ENCODE data around the gene PTPRE.

PTPRE gene

GRCh38 chr10:127920306-127921074 lies 13.6 kb downstream of the PTPRE start:
- TF ChIP-seq SPI1 (IDR thresholded peaks at IDR 0.05; ENCODE audit: low read depth, low read length) (no peak), PAX5 (IDR thresholded peaks at IDR 0.05; ENCODE audit: insufficient read depth, low read length, severe bottlenecking) (no peak)
- FAIRE-seq (no peak), DNase-seq (ENCODE audit: insufficient read length, low spot score) (no peak)

- FAIRE-seq: no peak
- no peak for TF ChIP-seq TAF1 (IDR thresholded peaks at IDR 0.05; ENCODE audit: low read depth, low read length)
- no peak for TF ChIP-seq POLR2AphosphoS5 (IDR thresholded peaks at IDR 0.05; ENCODE audit: low read depth, low read length)
- no peak for TF ChIP-seq PAX5 (IDR thresholded peaks at IDR 0.05; ENCODE audit: insufficient read depth, low read length, severe bottlenecking)
- TF ChIP-seq SPI1 (IDR thresholded peaks at IDR 0.05; ENCODE audit: low read depth, low read length): no peak
- TF ChIP-seq POLR2A (IDR thresholded peaks at IDR 0.05; ENCODE audit: low read depth, low read length): no peak
- TF ChIP-seq POU2F2 (IDR thresholded peaks at IDR 0.05; ENCODE audit: low read depth, low read length): no peak
- DNase-seq (ENCODE audit: insufficient read length, low spot score): no peak
These were observed 14.3 kb downstream of the PTPRE start for GRCh38 chr10:127921075-127921752.

GRCh38 chr10:127921753-127922145 lies 14.8 kb downstream of the PTPRE start:
- no peak for FAIRE-seq

DNA sequence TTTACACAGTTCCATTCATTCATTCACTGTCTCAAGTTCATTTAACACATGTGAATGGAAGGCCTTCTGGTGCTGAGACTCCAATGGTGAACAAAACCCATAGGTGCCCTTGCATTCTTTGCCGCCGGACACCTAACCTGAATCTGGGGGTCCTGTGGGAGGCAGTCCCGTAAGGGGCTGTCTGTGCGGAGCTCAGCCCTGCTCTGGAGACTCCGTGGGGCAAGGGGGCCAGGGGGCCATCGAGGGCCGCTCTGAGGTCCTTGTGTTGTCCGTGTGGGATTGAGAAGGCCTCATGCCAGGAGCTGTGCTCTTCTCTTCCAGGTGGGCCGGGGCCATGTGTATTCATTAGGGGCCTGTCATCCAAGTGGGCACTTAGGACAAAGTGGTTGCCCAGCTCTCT lies 15.3 kb downstream of the PTPRE start:
- no peak for DNase-seq (ENCODE audit: insufficient read length, low spot score)
- TF ChIP-seq POLR2A (IDR thresholded peaks at IDR 0.05; ENCODE audit: low read depth, low read length): no peak
- no peak for TF ChIP-seq SPI1 (IDR thresholded peaks at IDR 0.05; ENCODE audit: low read depth, low read length)
- no peak for TF ChIP-seq POU2F2 (IDR thresholded peaks at IDR 0.05; ENCODE audit: low read depth, low read length)
- TF ChIP-seq POLR2AphosphoS5 (IDR thresholded peaks at IDR 0.05; ENCODE audit: low read depth, low read length): no peak
- TF ChIP-seq TAF1 (IDR thresholded peaks at IDR 0.05; ENCODE audit: low read depth, low read length): no peak
- no peak for TF ChIP-seq PAX5 (IDR thresholded peaks at IDR 0.05; ENCODE audit: insufficient read depth, low read length, severe bottlenecking)
- FAIRE-seq: no peak

More at GRCh38 chr10:127921753-127922145, 14.8 kb downstream of the PTPRE start:
- TF ChIP-seq SPI1 (IDR thresholded peaks at IDR 0.05; ENCODE audit: low read depth, low read length) (no peak), POLR2A (IDR thresholded peaks at IDR 0.05; ENCODE audit: low read depth, low read length) (no peak), TAF1 (IDR thresholded peaks at IDR 0.05; ENCODE audit: low read depth, low read length) (no peak), POU2F2 (IDR thresholded peaks at IDR 0.05; ENCODE audit: low read depth, low read length) (no peak), POLR2AphosphoS5 (IDR thresholded peaks at IDR 0.05; ENCODE audit: low read depth, low read length) (no peak), PAX5 (IDR thresholded peaks at IDR 0.05; ENCODE audit: insufficient read depth, low read length, severe bottlenecking) (no peak)
- DNase-seq (ENCODE audit: insufficient read length, low spot score): no peak

DNA sequence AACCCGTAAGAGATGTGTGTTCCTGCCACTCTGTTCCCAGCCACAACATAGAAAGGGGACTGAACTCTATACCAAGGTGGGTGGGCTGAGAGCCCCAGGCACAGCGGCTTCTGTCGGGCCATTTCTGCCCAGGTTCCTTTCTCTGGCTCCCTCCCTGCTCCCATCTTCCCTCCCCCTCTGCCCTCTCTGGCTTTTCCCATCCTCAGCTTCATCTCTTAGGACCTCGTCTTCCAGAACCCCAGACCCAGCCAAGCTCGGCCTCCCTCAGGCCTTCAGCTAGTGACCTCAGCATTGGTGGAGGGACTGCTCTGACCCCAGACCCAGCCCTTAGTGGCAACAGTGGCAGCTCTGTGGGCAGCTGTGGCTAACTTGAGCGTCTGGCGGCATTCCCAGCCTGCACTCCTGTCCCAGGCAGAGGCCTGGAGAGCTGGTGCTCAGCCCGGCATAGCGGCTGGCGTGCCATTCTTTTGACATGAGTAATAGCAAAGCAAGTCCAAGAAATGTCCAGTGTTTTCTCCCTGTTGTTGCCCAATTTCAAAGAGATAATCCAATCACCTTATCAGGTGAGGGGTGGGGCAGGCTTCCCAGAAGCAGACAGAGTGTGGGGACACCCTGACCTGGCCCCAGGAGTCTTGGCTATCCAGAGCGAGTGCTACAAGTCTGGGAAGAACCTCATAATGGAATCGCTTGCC lies 15.9 kb downstream of the PTPRE start:
- no peak for TF ChIP-seq POLR2AphosphoS5 (IDR thresholded peaks at IDR 0.05; ENCODE audit: low read depth, low read length)
- no peak for TF ChIP-seq SPI1 (IDR thresholded peaks at IDR 0.05; ENCODE audit: low read depth, low read length)
- TF ChIP-seq PAX5 (IDR thresholded peaks at IDR 0.05; ENCODE audit: insufficient read depth, low read length, severe bottlenecking): no peak
- TF ChIP-seq POLR2A (IDR thresholded peaks at IDR 0.05; ENCODE audit: low read depth, low read length): no peak
- no peak for TF ChIP-seq TAF1 (IDR thresholded peaks at IDR 0.05; ENCODE audit: low read depth, low read length)
- no peak for TF ChIP-seq POU2F2 (IDR thresholded peaks at IDR 0.05; ENCODE audit: low read depth, low read length)
- no peak for DNase-seq (ENCODE audit: insufficient read length, low spot score)
- no peak for FAIRE-seq

DNA sequence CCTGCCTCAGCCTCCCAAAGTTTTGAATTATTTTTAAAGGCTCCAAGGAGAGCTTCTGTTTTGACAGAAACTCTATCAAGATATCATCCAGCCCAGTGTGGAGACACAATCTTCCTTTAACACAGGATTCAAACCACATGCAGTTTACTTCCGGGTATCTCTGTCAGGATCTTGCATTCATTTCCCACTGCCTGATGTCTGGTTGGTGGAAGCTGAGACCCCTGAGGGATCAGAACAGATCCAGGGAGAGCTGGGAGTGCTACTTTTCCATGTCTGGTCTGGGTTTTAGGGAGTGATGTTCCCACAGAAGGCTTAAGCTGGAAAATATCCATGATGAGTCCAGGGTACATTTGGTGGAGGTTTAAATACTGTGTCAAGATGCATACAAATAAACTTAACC lies 16.7 kb downstream of the PTPRE start:
- TF ChIP-seq POLR2AphosphoS5 (IDR thresholded peaks at IDR 0.05; ENCODE audit: low read depth, low read length) (no peak), TAF1 (IDR thresholded peaks at IDR 0.05; ENCODE audit: low read depth, low read length) (no peak), SPI1 (IDR thresholded peaks at IDR 0.05; ENCODE audit: low read depth, low read length) (no peak), POLR2A (IDR thresholded peaks at IDR 0.05; ENCODE audit: low read depth, low read length) (no peak), PAX5 (IDR thresholded peaks at IDR 0.05; ENCODE audit: insufficient read depth, low read length, severe bottlenecking) (no peak), POU2F2 (IDR thresholded peaks at IDR 0.05; ENCODE audit: low read depth, low read length) (no peak)
- no peak for DNase-seq (ENCODE audit: insufficient read length, low spot score)
- no peak for FAIRE-seq

DNA sequence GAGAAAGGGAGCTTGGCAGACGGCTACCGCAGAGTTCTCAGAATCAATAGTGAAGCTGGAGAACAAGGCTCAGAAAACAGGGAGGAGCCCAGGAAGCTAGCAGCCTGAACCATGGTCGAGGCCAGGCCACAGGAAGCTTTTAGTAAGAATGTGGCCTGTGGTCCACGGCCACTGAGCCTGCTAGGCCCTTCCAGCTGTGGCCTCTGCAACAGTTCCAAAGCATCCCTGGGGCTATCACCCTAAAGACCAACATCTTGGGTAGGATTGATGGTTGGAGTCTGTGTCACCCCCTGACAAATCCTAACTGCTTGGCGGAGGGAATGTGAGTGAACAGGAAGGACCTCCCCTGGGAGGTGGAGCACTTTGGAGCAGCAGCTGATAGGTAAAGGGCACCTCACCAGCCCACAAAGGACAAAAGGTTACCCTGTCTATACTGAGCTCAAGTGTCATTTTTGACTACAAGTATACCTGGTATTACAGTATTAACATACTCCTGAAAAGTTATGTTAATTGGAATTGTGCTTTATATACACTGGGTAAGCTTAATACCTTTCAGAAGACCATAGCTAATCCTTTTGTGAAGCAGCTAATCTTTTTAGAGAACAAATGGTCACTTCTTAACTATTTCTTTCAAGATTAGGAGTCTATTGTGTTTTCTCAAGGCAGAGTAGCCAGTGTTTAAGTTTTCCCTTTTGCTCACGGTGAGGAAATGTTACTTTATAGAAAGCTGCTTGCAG lies 18.7 kb downstream of the PTPRE start:
- TF ChIP-seq POLR2A (IDR thresholded peaks at IDR 0.05; ENCODE audit: low read depth, low read length): no peak
- no peak for TF ChIP-seq SPI1 (IDR thresholded peaks at IDR 0.05; ENCODE audit: low read depth, low read length)
- TF ChIP-seq PAX5 (IDR thresholded peaks at IDR 0.05; ENCODE audit: insufficient read depth, low read length, severe bottlenecking): no peak
- TF ChIP-seq POLR2AphosphoS5 (IDR thresholded peaks at IDR 0.05; ENCODE audit: low read depth, low read length): no peak
- no peak for TF ChIP-seq TAF1 (IDR thresholded peaks at IDR 0.05; ENCODE audit: low read depth, low read length)
- TF ChIP-seq POU2F2 (IDR thresholded peaks at IDR 0.05; ENCODE audit: low read depth, low read length): no peak
- FAIRE-seq: no peak
- no peak for DNase-seq (ENCODE audit: insufficient read length, low spot score)

GRCh38 chr10:127926455-127926854 lies 19.6 kb downstream of the PTPRE start:
- DNase-seq (ENCODE audit: insufficient read length, low spot score) (no peak), FAIRE-seq (no peak)
- TF ChIP-seq POLR2AphosphoS5 (IDR thresholded peaks at IDR 0.05; ENCODE audit: low read depth, low read length) (no peak), SPI1 (IDR thresholded peaks at IDR 0.05; ENCODE audit: low read depth, low read length) (no peak), POU2F2 (IDR thresholded peaks at IDR 0.05; ENCODE audit: low read depth, low read length) (no peak), POLR2A (IDR thresholded peaks at IDR 0.05; ENCODE audit: low read depth, low read length) (no peak), PAX5 (IDR thresholded peaks at IDR 0.05; ENCODE audit: insufficient read depth, low read length, severe bottlenecking) (no peak), TAF1 (IDR thresholded peaks at IDR 0.05; ENCODE audit: low read depth, low read length) (no peak)
